Measurements from ENCODE around the gene COMMD3. TPM values are rescaled to one million over a fixed set of nuclear protein-coding genes. Genes with fewer than 3 reads are reported as not detected.

Gene COMMD3
- total and polyA plus RNA-seq, 9 of the 15 experiments (the other 6 are each of a cell fraction or from before 2014, with no cell fraction given) = 50.7 to 217 (median 80.1) TPM

DNA sequence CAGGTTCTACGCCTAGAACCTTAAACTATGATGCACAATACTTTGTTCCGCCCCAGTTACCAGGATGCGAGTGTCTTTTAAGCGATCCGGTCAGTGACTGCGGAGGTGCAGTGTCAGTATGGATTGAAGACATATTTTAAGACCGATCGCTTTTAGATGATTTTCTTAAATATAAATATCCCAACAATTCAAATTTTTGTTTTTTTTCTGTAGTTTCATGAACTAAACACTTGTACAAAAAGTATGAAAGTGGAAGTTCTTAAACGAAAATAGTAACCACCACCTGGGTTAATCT is 835 bp downstream of the COMMD3 start:
- H3K27ac ChIP-seq (ENCODE audit: extremely low read depth, low read depth, low read length) = peak overlapping the region; percentile 95
- no peak for FAIRE-seq
- WGBS (ENCODE audit: insufficient coverage, low coverage, missing lambda C conversion rate) = under 1% methylated on average over 9 of the region's 9 CpGs
- no peak for TF ChIP-seq PTRF (tag; IDR thresholded peaks at IDR 0.05)
- no peak for TF ChIP-seq PRPF4 (IDR thresholded peaks at IDR 0.05; ENCODE audit: insufficient read depth, low read depth, low read length, poor library complexity, severe bottlenecking)
- TF ChIP-seq HCFC1 (IDR thresholded peaks at IDR 0.05; ENCODE audit: low read depth, low read length) = no peak
- peak; percentile 12 for TF ChIP-seq TBP (optimal IDR thresholded peaks at IDR 0.05; ENCODE audit: low read depth, low read length)
- 0 out of 2 replicates have a peak, but pooled peaks have one; percentile 4 for TF ChIP-seq LEF1 (IDR thresholded peaks at IDR 0.05)
- TF ChIP-seq FOXJ2 (tag; IDR thresholded peaks at IDR 0.05) = 0 out of 2 replicates have a peak, but pooled peaks have one; percentile 74
- no peak for TF ChIP-seq SMARCA4 (IDR thresholded peaks at IDR 0.05)
- peak; percentile 43 for ATAC-seq
- H3K36me3 ChIP-seq (ENCODE audit: control insufficient read depth, insufficient read depth, low read length) = no peaks in the 10 kb centered on the region; the same call in 2 of the 3 replicates
- H3K27me3 ChIP-seq (ENCODE audit: control insufficient read depth in 2 of 2, insufficient read depth in 2 of 2, low read length in 2 of 2) = peaks cover 1 to 2% of the 10 kb centered on the region in 2 experiments; a peak in 3 of 5 replicates
- ChIA-PET CTCF (ENCODE audit: low intra/inter-chr PET ratio) (no interaction called here), POLR2A (interaction anchor here (1.3 to 3.0 kb wide), 4 partner anchors 8 to 88 kb away, joined by 5 to 25 read pairs (median 6); no protein-coding TSS in a partner anchor)
- peak overlapping the region; percentile 77 for H3K4me3 ChIP-seq
- H2AFZ ChIP-seq (ENCODE audit: low read depth, low read length) = peak overlapping the region; percentile 83
- H3K9ac ChIP-seq (ENCODE audit: insufficient read depth in 1 of 2, low read depth in 2 of 2, low read length in 2 of 2) = peak overlapping the region; percentile 84 to 90
- intact Hi-C loops (cut with micrococcal nuclease) (loop anchor here (2.0 to 10.0 kb wide), 4 partner anchors 74 to 790 kb away; partner anchors contain the start of gene SKIDA1), in situ Hi-C loops (cut with MboI) (no loop called here)
- H3K9me3 ChIP-seq (replicated peaks; ENCODE audit: control insufficient read depth, insufficient read depth, low read depth, low read length) = no peaks in the 10 kb centered on the region
- H3K79me2 ChIP-seq (ENCODE audit: control insufficient read depth, insufficient read depth, low read length) = peaks cover 55% of the 10 kb centered on the region
- TSS peak; percentile 39 for BruUV-seq (replicated peaks)
- peak overlapping the region; percentile 97 for H3K4me2 ChIP-seq (ENCODE audit: insufficient read depth, low read length)
- peaks cover 7 to 11% of the 10 kb centered on the region in 2 experiments; a peak in 3 of 5 replicates for H3K4me1 ChIP-seq (replicated peaks in 1 of 2; ENCODE audit: control insufficient read depth in 2 of 2, insufficient read depth in 2 of 2, low read length in 2 of 2)
- DNase-seq (ENCODE audit: extremely low read depth in 1 of 4, low spot score in 3 of 4) = no peak
- no peaks in the 10 kb centered on the region for H3K9me1 ChIP-seq (ENCODE audit: control insufficient read depth, insufficient read depth, low read length)
- no peaks in the 10 kb centered on the region for H4K20me1 ChIP-seq (replicated peaks; ENCODE audit: control insufficient read depth, insufficient read depth, low read length)

Data from K562 (cell line).